ENCODE measurements around the gene SUPT3H.

- no peak for TF ChIP-seq POLR2AphosphoS5 (IDR thresholded peaks at IDR 0.05)
- TF ChIP-seq, protein P1, sequence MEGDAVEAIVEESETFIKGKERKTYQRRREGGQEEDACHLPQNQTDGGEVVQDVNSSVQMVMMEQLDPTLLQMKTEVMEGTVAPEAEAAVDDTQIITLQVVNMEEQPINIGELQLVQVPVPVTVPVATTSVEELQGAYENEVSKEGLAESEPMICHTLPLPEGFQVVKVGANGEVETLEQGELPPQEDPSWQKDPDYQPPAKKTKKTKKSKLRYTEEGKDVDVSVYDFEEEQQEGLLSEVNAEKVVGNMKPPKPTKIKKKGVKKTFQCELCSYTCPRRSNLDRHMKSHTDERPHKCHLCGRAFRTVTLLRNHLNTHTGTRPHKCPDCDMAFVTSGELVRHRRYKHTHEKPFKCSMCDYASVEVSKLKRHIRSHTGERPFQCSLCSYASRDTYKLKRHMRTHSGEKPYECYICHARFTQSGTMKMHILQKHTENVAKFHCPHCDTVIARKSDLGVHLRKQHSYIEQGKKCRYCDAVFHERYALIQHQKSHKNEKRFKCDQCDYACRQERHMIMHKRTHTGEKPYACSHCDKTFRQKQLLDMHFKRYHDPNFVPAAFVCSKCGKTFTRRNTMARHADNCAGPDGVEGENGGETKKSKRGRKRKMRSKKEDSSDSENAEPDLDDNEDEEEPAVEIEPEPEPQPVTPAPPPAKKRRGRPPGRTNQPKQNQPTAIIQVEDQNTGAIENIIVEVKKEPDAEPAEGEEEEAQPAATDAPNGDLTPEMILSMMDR (IDR thresholded peaks at IDR 0.05), result no peak
These were observed 259.0 kb downstream of the SUPT3H start for GRCh38 chr6:45118754-45119153.

Measured in transverse colon (tissue), 4 donors.